Osteocyte (in vitro differentiated cells): ENCODE data around the gene STAM2. TPM values are rescaled to one million over a fixed set of nuclear protein-coding genes. Genes with fewer than 3 reads are reported as not detected.
"Not testable (repeated sequence)": the region's sequence is repeated elsewhere in the genome, so short reads cannot be mapped to it uniquely, and the experiment has no call there.

Experiments
- DNase-seq: peaks from one replicate; pipeline ENCODE4 v3.0.0; 2021; ENCODE audit warnings: mixed read lengths; ENCODE audit not compliant: unreplicated experiment; ENCODE audit errors: extremely low spot score
- H3K27ac Mint-ChIP-seq: one replicate; pipeline ENCODE4 v1.8.0; 2021; ENCODE audit warnings: mild to moderate bottlenecking, mixed read lengths; ENCODE audit not compliant: unreplicated experiment
- H3K27me3 Mint-ChIP-seq: one replicate; pipeline ENCODE4 v1.8.0; 2021; ENCODE audit warnings: mixed read lengths; ENCODE audit not compliant: unreplicated experiment
- H3K36me3 Mint-ChIP-seq: one replicate; pipeline ENCODE4 v1.8.0; 2021; ENCODE audit warnings: mixed read lengths; ENCODE audit not compliant: unreplicated experiment
- H3K4me1 Mint-ChIP-seq: one replicate; pipeline ENCODE4 v1.8.0; 2021; ENCODE audit warnings: mixed read lengths; ENCODE audit not compliant: unreplicated experiment
- H3K4me3 Mint-ChIP-seq: one replicate; pipeline ENCODE4 v1.8.0; 2021; ENCODE audit warnings: mild to moderate bottlenecking, moderate library complexity, mixed read lengths; ENCODE audit not compliant: unreplicated experiment
- H3K9me3 Mint-ChIP-seq: one replicate; pipeline ENCODE4 v1.8.0; 2021; ENCODE audit warnings: mixed read lengths; ENCODE audit not compliant: unreplicated experiment
- CTCF ChIP-seq: fragments of 200-600 bp; sonication (generic); IDR thresholded peaks from 2 replicates; pipeline ENCODE4 v1.5.0; 2021; ENCODE audit warnings: antibody characterized with exemption, mild to moderate bottlenecking, moderate library complexity
- total RNA-seq: library from RNA; stranded (reverse); gene quantifications from 2 replicates; pipeline ENCODE4 v1.2.1, GENCODE V29; 2021

STAM2 gene
- total RNA-seq, 1 donor from 2014 or later: 43.0 TPM

- TF ChIP-seq CTCF: no peak
- no peak overlapping the region for H3K4me3 Mint-ChIP-seq
These were observed 43.7 kb upstream of the STAM2 start for GRCh38 chr2:152219077-152219828.

GRCh38 chr2:152201466-152201830 lies 25.9 kb upstream of the STAM2 start:
- H3K9me3 Mint-ChIP-seq: peaks cover 4% of the 10 kb centered on the region
- H3K27ac Mint-ChIP-seq: peak overlapping the region; percentile 2
- H3K4me3 Mint-ChIP-seq: no peak overlapping the region
- no peaks in the 10 kb centered on the region for H3K36me3 Mint-ChIP-seq
- TF ChIP-seq CTCF: no peak
- DNase-seq: no peak
- H3K4me1 Mint-ChIP-seq: peaks cover 20% of the 10 kb centered on the region
- H3K27me3 Mint-ChIP-seq: no peaks in the 10 kb centered on the region

More at GRCh38 chr2:152219077-152219828, 43.7 kb upstream of the STAM2 start:
- H3K4me1 Mint-ChIP-seq: peaks cover 20% of the 10 kb centered on the region
- H3K36me3 Mint-ChIP-seq: no peaks in the 10 kb centered on the region
- no peak overlapping the region for H3K27ac Mint-ChIP-seq
- H3K27me3 Mint-ChIP-seq: no peaks in the 10 kb centered on the region
- peaks cover 4% of the 10 kb centered on the region for H3K9me3 Mint-ChIP-seq
- DNase-seq: no peak

DNA sequence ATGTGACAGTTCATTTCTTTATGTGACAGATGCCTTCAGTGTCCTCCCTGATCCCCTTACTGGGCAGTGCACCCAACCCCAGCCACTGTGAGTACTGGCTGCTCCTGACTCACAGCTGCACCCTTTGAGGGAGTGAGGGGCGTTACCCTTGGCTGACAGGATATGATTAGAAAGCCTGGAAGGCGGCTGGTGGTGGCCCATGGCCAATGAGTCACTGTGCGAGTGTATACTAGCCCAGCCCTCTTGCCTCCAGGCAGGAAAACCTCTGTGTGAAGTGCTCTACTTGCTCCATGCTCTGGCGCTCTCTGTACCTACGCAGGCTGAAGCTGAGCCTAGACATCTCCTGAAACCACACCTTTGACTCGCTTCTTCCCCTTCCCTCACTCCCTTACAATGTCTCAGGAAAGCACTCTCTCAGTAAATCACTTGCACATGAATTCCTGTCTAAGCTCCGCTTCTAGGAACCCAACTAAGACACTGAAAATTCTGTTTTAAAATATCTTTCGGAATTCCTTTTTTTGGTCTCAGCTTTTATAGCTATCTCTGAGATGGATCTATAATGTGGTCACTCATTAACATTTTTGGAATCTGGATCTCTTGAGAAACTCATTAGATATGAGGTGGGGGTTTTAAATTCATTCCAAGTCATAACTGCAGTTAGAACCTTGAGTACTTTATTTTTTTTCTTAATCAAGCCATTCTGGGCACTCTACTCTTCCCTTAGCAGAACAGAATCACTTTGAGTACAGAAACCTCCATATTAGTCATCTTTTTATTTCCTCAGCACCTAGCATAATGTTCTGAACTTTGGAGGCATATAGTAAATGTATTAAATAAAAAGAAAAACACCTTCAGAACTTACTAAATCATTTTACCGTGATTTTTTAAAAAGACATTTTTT lies 25.3 kb upstream of the STAM2 start:
- Mint-ChIP-seq H3K36me3 (no peaks in the 10 kb centered on the region), H3K27ac (peak overlapping the region; percentile 58), H3K9me3 (peaks cover 6% of the 10 kb centered on the region), H3K4me3 (no peak overlapping the region), H3K4me1 (peaks cover 20% of the 10 kb centered on the region), H3K27me3 (no peaks in the 10 kb centered on the region)
- TF ChIP-seq CTCF: no peak
- DNase-seq: peak; percentile 91

- Mint-ChIP-seq H3K9me3 (peaks cover 6% of the 10 kb centered on the region), H3K27me3 (no peaks in the 10 kb centered on the region), H3K36me3 (no peaks in the 10 kb centered on the region), H3K27ac (peak overlapping the region; percentile 58), H3K4me3 (no peak overlapping the region), H3K4me1 (peaks cover 20% of the 10 kb centered on the region)
- no peak for TF ChIP-seq CTCF
- no peak for DNase-seq
These were observed 24.5 kb upstream of the STAM2 start for GRCh38 chr2:152200101-152200500.

GRCh38 chr2:152198499-152198898 lies 22.9 kb upstream of the STAM2 start:
- H3K4me1 Mint-ChIP-seq: peaks cover 20% of the 10 kb centered on the region
- no peak for DNase-seq
- no peaks in the 10 kb centered on the region for H3K27me3 Mint-ChIP-seq
- H3K9me3 Mint-ChIP-seq: peaks cover 6% of the 10 kb centered on the region
- TF ChIP-seq CTCF: no peak
- no peak overlapping the region for H3K27ac Mint-ChIP-seq
- no peaks in the 10 kb centered on the region for H3K36me3 Mint-ChIP-seq
- no peak overlapping the region for H3K4me3 Mint-ChIP-seq

GRCh38 chr2:152197508-152198284 lies 22.1 kb upstream of the STAM2 start:
- not testable (repeated sequence) for H3K27me3 Mint-ChIP-seq

More at GRCh38 chr2:152197508-152198284, 22.1 kb upstream of the STAM2 start:
- not testable (repeated sequence) for DNase-seq, H3K4me3 Mint-ChIP-seq, H3K27ac Mint-ChIP-seq, H3K36me3 Mint-ChIP-seq, H3K9me3 Mint-ChIP-seq
- H3K4me1 Mint-ChIP-seq: peaks cover 20% of the 10 kb centered on the region
